ENCODE results near the gene RPL9.
A peak's percentile ranks its signal among the peaks of the same experiment; 100 is the strongest.

RPL9 gene

DNA sequence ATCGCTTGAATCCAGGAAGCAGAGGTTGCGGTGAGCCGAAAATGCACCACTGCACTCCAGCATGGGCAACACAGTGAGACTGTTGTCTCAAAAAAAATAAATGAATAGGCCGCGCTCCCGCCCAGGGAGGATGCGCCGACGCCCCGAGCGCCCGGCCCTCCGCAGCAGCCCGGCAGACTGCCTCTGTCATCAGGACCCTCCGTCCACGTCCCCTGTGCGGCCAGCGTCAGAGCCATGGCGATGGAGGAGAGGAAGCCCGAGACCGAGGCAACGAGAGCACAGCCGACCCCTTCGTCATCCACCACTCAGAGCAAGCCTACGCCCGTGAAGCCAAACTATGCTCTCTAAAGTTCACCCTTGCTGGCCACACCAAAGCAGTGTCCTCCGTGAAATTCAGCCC lies 21.5 kb upstream of the RPL9 start:
- TF ChIP-seq, protein P1, sequence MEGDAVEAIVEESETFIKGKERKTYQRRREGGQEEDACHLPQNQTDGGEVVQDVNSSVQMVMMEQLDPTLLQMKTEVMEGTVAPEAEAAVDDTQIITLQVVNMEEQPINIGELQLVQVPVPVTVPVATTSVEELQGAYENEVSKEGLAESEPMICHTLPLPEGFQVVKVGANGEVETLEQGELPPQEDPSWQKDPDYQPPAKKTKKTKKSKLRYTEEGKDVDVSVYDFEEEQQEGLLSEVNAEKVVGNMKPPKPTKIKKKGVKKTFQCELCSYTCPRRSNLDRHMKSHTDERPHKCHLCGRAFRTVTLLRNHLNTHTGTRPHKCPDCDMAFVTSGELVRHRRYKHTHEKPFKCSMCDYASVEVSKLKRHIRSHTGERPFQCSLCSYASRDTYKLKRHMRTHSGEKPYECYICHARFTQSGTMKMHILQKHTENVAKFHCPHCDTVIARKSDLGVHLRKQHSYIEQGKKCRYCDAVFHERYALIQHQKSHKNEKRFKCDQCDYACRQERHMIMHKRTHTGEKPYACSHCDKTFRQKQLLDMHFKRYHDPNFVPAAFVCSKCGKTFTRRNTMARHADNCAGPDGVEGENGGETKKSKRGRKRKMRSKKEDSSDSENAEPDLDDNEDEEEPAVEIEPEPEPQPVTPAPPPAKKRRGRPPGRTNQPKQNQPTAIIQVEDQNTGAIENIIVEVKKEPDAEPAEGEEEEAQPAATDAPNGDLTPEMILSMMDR (IDR thresholded peaks at IDR 0.05; ENCODE audit: insufficient read depth, missing control alignments): no peak
- DNase-seq (ENCODE audit: insufficient read length, low spot score): no peak
- FAIRE-seq: no peak

DNA sequence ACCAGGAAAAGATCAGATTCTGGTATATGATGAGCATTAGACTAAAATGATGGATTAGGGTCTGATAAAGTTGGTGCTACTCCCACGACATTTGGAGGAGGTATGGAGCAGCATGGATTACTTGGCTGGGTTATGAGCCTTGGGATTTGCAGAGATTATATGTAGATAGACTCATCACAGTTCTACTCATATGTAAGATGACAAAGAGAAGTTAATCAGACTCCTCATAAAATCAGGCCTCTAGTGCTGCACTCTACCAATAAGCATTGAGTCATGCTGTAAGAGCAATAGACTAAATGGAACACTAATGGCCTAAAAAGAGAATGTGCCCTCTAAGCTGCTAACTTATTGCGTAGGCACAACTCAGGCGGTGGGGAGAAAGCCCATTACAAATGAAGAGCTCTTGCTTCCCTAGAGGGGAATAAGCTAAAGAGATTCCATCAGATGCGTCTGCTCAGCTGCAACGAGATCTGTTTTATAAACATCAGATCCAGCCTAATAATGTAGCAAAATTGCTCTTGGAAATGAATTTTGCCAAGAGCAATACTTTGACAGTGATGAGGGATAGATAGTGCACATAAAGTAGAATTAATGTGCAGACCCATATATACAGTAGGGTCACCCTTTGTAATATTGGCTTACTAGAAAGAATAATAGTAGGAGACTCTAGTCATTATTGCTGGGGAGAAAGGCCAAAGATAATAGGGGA lies 17.6 kb upstream of the RPL9 start:
- FAIRE-seq (peak; percentile 29), DNase-seq (ENCODE audit: insufficient read length, low spot score) (no peak)

DNA sequence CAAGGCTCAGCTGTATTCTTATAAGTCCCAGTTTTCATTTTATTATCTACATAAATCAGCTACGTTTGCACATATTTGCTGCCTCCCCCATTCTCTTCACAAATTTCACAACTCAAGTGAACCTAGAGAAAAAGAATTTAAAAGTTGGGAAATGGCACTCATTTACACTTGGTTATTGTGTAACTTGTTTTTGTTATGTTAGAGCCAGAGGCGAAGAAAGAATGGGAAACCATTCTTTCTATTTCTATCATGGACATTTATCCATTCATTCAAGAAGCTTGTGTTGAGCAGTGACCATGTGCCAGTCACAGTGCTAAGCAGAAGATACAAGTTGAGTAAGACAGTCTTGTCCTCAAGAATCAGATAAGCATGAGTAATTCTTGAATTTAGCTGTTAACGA lies 13.7 kb upstream of the RPL9 start:
- FAIRE-seq: no peak
- TF ChIP-seq, protein P1 (IDR thresholded peaks at IDR 0.05; ENCODE audit: insufficient read depth, missing control alignments): no peak
- no peak for DNase-seq (ENCODE audit: insufficient read length, low spot score)

More for the DNA sequence above, 17.6 kb upstream of the RPL9 start:
- TF ChIP-seq, protein P1 (IDR thresholded peaks at IDR 0.05; ENCODE audit: insufficient read depth, missing control alignments): no peak

DNA sequence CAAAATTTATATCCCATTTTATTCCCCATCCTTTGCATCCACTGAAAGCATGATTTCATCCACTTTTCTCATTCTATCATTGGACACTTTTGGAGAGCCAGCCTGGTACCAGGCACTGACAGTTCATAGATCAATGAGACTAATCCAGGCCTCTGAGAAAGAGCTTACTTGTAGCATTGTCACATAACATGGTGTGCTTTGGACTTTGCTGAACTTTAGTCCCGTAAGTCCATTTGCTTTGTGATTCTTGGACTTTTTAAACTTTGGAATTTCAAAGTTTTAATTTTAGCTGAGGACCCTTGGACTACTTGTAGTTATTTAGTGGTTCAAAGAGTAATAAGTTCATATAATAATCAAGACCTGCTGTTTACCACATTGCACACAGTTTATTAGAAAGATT lies 11.7 kb upstream of the RPL9 start:
- TF ChIP-seq, protein P1 (IDR thresholded peaks at IDR 0.05; ENCODE audit: insufficient read depth, missing control alignments): no peak
- DNase-seq (ENCODE audit: insufficient read length, low spot score) (no peak), FAIRE-seq (no peak)

DNA sequence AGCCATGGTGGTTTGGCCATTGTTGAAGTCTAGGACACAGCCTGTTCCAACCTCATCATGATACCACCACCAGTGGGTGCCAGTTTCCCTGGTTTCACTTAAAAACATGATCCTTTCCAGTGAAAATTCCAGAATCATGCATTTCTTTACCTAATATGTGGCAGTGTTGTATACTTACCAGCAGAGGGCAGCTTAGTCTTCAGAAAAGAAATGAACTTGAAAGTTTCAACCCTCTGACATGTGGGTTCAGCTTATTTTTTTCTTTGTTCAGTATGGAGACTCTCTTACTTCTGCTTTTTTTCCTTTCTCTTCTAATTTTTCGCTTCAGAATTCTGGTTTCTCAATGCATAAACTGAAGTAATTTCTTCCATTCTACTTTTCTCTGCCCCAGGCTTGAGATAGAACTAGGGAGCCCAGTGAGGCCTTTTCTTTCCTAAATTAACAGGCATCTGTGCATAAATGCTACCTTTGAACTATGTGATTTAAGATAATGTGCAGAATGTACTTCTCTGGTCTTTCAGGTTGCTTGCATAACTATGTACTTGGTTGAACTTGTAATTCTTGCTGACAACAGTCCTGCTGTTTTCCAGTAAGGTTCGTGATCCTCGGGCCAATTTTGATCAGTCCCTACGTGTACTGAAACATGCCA lies 10.8 kb upstream of the RPL9 start:
- FAIRE-seq (peak; percentile 73), DNase-seq (ENCODE audit: insufficient read length, low spot score) (no peak)
- TF ChIP-seq, protein P1 (IDR thresholded peaks at IDR 0.05; ENCODE audit: insufficient read depth, missing control alignments): peak; percentile 88

DNA sequence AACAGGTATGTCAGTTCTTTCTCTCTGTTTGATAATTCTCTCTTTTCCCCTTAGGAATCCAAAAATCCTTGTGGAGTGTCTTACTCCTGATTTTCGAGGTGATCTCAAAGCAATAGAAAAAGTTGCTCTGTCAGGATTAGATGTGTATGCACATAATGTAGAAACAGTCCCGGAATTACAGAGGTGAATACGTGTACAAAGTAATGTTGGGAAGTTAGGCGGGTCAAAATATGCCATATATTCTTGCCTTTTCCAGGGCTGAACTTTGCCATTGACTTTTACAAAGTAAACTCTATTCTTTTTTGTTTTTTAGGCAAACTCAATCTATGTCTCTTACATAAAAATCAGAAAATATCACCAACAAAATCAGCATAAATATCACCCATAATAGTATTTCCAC lies 8.7 kb upstream of the RPL9 start:
- DNase-seq (ENCODE audit: insufficient read length, low spot score) (no peak), FAIRE-seq (no peak)
- TF ChIP-seq, protein P1 (IDR thresholded peaks at IDR 0.05; ENCODE audit: insufficient read depth, missing control alignments): no peak

DNA sequence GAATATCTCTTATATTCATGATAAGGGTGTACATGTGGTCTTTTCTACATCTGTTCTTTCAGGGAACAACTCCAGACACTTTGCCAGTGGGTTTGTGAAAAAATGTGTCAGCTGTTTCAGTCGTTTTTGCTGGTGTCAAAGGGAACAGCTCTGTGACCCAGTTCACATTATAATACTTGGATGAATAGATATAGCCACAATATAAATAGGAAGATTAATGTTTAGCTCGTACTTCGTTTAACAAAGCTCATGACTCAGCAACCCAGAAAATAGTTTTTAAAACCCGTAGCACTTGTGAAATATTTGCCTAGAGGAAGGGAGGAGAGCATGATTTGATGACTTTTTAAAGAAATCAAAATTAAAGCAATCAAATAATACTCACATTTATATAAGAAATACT lies 8.0 kb upstream of the RPL9 start:
- no peak for DNase-seq (ENCODE audit: insufficient read length, low spot score)
- FAIRE-seq: no peak
- TF ChIP-seq, protein P1 (IDR thresholded peaks at IDR 0.05; ENCODE audit: insufficient read depth, missing control alignments): no peak
